Measurements from ENCODE around the gene TIMM23B.
"Not testable (repeated sequence)": the region's sequence is repeated elsewhere in the genome, so short reads cannot be mapped to it uniquely, and the experiment has no call there.

Gene TIMM23B, protein sequence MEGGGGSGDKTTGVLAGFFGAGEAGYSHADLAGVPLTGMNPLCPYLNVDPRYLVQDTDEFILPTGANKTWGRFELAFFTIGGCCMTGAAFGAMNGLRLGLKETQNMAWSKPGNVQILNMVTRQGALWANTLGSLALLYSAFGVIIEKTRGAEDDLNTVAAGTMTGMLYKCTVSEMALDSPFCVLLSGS

DNA sequence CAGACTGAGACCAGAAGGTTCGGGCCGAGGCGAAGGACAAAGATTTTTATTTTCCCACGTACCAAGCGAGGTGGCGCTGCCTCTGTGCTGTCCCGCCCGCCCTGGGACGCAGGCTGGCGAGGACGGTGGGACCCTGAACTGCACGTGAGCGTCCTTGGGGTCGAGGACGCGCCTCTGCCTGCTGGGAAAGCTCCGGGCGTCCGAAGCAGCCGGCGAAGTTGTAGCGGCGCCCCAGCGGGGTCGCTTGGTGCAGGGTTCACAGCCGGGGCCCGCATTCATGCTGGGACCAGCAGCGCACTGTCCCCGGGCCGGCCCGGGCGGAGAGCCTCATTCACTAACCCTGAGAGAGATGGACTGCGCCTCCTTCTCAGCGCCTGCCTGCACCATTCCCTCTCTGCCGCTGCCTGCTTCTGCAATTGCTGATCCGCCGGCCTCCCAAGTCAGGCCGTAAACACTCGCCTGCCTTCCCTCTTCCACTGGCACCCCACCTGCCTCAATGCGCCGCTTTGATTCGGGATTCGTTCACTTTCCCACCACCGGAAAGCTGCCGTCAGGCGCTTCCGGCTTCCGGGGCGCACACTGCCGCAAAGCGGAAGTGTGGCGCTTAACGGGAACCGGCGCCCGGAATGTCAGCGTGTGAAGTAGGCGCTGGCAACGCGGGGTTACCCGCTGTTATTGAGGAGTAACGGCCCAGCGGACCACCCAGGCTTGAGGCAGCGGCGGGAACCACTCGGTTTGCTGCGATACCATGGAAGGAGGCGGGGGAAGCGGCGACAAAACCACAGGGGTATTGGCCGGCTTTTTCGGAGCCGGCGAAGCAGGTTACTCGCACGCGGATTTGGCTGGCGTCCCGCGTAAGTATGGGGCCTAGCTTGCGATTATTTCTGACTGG lies at the start of gene TIMM23B, which contains the start of gene PARG:
TSS of gene TIMM23B (plus strand) at position 607 of the 892 bp plus-strand sequence. CDS start at position 749, 142 bp downstream.
TSS of gene PARG (minus strand) at position 581 of the 892 bp plus-strand sequence. CDS start at position 279, 302 bp downstream.
- DNase-seq (ENCODE audit: low read depth in 3 of 3, low spot score in 1 of 3) = peak; percentile 48 to 62 (median 52)

DNA sequence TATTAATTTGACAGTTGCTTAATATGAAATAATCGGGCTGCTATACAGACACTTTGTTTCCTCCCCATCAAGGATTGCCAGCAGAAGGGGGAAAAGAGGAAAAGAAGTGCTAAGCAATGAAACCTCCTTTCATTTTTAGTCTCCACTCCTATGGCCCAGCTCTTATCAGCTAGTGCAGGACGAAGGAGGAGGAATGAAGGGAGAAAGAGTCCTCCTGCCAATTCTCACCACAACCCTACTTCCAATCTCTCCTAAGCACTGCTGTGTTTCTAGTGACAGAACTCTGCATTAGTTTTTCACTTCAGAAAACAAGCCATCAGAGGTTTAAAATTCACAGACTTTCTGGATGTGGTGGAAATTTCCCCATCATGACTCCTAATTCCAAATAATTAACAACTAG lies 41.9 kb upstream of the TIMM23B start:
- not testable (repeated sequence) for DNase-seq (ENCODE audit: low read depth in 3 of 3, low spot score in 1 of 3)

GRCh38 chr10:49900406-49900805 lies 41.4 kb upstream of the TIMM23B start:
- not testable (repeated sequence) for DNase-seq (ENCODE audit: low read depth in 3 of 3, low spot score in 1 of 3)

- not testable (repeated sequence) for DNase-seq (ENCODE audit: low read depth in 3 of 3, low spot score in 1 of 3)
Measured at GRCh38 chr10:49903829-49904228, 38.0 kb upstream of the TIMM23B start.

DNA sequence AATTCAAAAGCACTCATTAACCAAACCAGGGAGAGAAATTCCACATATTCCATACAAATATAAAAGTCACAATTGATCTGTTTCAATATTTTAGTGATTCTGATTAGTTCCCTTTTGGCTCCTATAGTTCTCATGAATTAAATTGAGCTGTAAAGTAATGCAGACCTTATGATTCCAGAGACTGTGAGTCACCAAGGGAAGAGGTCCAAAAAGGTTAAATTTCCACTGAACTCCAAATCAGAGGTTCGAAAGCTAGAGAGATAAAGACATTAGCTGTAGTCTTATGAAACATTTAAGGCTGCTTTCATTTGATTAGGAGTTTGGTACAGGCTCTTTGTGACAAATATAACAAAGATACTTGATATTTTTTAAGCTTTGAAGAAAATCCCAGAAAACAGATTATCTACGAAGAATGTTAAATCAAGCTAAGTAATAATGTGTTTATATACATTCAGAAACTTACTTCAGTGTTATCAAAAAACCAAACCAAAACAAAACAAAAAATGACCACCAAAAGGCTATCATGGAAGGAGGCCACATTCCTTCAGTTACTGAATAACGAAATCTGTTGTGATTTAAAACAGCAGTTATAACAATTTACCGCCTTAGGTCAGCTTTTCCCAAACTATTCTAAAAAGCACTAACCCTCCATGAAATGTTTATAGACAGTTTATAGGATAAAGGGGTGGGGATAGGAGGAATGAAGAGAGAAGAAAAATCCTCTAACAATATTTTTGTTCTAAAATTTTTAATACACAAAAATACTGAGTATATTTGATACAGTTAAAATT lies 33.4 kb upstream of the TIMM23B start:
- DNase-seq (ENCODE audit: low read depth in 3 of 3, low spot score in 1 of 3) = not testable (repeated sequence)

DNA sequence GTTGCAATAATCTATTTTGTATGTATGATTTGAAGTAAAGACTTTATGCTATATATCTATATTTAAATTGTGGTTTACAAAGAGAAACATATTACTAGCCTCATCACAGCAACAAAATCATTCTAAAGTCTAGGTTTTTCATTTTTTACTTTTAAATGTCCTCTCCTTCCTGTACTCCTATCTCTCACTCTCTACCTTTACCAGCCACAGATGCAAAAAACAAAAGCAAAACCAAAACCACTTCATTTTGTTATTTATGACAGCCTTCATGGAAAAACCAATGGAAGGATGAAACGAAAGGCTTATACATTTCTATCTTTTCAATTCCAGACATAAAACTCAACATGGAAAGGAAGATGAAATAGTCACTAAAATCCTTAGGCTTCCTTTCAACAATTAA lies 31.6 kb upstream of the TIMM23B start:
- DNase-seq (ENCODE audit: low read depth in 3 of 3, low spot score in 1 of 3) = not testable (repeated sequence)

DNA sequence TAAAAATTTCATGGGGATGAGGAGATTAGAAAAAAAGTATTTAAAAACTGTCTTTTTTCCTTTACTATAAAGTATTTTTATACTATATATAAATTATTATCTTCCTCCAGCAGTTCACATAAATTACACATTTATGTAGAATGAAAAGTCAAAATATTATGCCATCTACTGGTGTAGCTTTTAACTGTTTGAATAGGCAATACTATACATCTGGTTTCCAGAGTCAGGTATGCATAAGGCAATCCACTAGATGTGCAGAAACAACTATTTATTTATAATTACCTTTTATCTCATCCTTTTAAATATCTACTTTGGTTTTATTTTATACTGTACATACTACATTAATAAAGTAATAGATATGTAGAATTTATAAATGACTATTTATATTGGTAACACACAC lies 25.4 kb upstream of the TIMM23B start:
- not testable (repeated sequence) for DNase-seq (ENCODE audit: low read depth in 3 of 3, low spot score in 1 of 3)

- DNase-seq (ENCODE audit: low read depth in 3 of 3, low spot score in 1 of 3) = not testable (repeated sequence)
Measured at GRCh38 chr10:49917927-49918326, 23.9 kb upstream of the TIMM23B start.

- DNase-seq (ENCODE audit: low read depth in 3 of 3, low spot score in 1 of 3) = not testable (repeated sequence)
Measured at GRCh38 chr10:49922041-49922440, 19.8 kb upstream of the TIMM23B start.

DNA sequence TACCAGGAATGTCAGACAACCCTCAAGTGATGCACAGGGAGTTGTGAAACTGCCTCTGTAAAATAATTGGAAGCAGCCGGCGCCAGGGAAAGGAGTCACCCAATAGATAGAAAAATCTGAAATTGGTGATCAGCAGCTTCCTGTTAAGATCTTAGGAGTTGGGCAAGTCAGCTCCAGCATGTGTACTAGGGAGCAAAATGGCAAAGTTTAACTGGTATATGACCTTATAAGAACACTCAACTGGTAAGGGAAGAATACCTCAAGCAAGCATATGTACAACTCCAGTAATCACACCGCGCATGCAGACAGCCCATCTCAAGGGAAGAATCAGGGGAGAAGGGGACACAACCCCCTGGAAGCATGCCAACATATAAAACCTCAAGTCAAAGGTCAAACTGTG lies 18.3 kb upstream of the TIMM23B start:
- DNase-seq (ENCODE audit: low read depth in 3 of 3, low spot score in 1 of 3) = not testable (repeated sequence)

- not testable (repeated sequence) for DNase-seq (ENCODE audit: low read depth in 3 of 3, low spot score in 1 of 3)
Measured at GRCh38 chr10:49931276-49931675, 10.6 kb upstream of the TIMM23B start.

DNA sequence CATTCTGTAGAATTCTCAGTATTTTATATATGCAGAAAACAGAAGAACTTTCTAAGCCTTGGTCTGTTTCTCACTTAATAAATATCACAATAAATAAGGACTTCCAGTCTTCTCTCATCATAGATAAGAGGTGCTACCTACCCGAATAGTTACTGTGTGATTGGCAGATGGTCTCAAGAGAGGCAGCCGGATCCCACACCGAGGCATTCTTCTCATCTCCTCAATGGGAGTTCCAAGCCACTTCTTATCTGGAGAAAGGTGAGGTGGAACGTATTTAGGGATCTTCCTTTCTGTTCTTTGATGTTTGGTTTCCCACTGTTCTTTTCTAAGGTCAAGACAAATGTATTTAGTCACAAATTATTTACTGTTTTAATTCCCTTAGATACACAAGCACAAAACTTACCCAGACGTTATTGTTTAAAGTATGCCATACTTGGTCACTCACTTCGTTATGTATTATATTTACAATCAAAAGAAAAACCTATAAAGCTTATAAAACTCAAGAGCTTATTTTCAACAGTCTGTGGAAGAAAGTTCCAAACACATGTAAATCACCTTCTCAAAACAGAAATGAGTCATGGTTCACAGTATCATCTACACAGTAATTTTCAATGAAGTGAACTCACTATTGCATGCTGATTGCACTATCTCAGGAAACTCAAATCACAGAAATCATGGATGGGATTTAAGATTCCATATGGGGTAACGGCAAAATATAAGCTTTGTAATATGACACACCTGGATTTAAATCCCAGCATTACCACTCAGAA lies 9.7 kb upstream of the TIMM23B start:
- DNase-seq (ENCODE audit: low read depth in 3 of 3, low spot score in 1 of 3) = not testable (repeated sequence)

GRCh38 chr10:49942339-49942705 lies 469 bp downstream of the TIMM23B start:
- DNase-seq (ENCODE audit: low read depth in 3 of 3, low spot score in 1 of 3) = not testable (repeated sequence)

GRCh38 chr10:49943607-49944006 lies 1.8 kb downstream of the TIMM23B start:
- not testable (repeated sequence) for DNase-seq (ENCODE audit: low read depth in 3 of 3, low spot score in 1 of 3)

- not testable (repeated sequence) for DNase-seq (ENCODE audit: low read depth in 3 of 3, low spot score in 1 of 3)
Measured at GRCh38 chr10:49948142-49948541, 6.3 kb downstream of the TIMM23B start.

DNA sequence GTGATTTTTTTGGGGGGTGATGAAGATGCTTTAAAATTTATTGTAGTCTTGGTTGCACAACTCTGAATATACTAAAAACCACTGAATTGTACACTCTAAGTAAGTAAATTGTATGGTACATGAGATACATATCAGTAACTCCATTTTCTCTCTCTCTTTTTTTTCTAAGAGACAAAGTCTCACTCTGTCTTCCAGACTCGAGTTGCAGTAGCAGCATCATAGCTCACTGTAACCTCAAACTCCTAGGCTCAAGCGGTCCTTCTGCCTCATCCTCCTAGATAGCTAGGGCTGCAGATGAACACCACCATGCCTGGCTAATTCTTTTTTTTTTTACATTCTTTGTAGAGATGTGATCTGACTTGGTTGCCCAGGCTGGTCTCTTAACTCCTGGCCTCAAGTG lies 6.9 kb downstream of the TIMM23B start:
- not testable (repeated sequence) for DNase-seq (ENCODE audit: low read depth in 3 of 3, low spot score in 1 of 3)

- DNase-seq (ENCODE audit: low read depth in 3 of 3, low spot score in 1 of 3) = not testable (repeated sequence)
Measured at GRCh38 chr10:49952006-49952405, 10.2 kb downstream of the TIMM23B start.

DNA sequence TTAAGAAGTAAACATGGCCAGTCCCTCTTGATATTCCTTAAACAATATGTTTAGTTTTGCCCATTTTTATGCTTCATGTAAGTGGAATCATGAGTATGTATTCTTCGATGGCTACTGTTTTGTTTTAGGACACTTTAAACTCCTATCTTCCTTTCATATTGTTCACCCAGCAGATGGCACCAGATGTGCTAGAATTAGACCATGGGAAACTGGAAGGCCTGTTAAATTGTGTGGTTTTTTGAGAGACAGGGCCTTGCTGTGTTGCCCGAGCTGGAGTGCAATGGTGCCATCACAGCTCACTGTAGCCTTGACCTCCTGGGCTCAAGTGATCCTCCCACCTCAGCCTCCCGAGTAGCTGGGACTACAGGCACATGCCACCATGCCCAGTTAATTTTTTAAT lies 11.3 kb downstream of the TIMM23B start:
- DNase-seq (ENCODE audit: low read depth in 3 of 3, low spot score in 1 of 3) = not testable (repeated sequence)

DNA sequence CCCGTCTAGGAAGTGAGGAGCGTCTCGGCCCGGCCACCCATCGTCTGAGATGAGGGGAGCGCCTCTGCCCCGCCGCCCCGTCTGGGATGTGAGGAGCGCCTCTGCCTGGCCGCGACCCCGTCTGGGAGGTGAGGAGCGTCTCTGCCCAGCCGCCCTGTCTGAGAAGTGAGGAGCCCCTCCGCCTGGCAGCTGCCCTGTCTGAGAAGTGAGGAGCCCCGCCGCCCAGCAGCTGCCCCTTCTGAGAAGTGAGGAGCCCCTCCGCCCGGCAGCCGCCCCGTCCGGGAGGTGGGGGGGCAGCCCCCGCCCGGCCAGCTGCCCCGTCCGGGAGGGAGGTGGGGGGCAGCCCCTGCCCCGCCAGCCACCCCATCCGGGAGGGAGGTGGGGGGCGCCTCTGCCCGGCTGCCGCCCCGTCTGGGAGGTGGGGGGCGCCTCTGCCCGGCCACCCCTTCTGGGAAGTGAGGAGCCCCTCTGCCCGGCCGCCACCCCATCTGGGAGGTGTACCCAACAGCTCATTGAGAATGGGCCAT lies 28.5 kb downstream of the TIMM23B start:
- DNase-seq (ENCODE audit: low read depth in 3 of 3, low spot score in 1 of 3) = not testable (repeated sequence)

- not testable (repeated sequence) for DNase-seq (ENCODE audit: low read depth in 3 of 3, low spot score in 1 of 3)
Measured at GRCh38 chr10:49971466-49971865, 29.6 kb downstream of the TIMM23B start.
